Measurements from ENCODE around the gene GNAT2. TPM values are rescaled to one million over a fixed set of nuclear protein-coding genes. Genes with fewer than 3 reads are reported as not detected.

The GNAT2 gene
- total RNA-seq, 1 experiment from 2014 or later, result 0.52 TPM

GRCh38 chr1:109650609-109651008, 31.2 kb upstream of the GNAT2 start:
- intact Hi-C loops (cut with micrococcal nuclease; ENCODE audit: unreplicated experiment), result no loop called here
- Histone ChIP-seq H3F3A (ENCODE audit: insufficient read depth, low read depth) (peaks cover 12% of the 10 kb centered on the region; the same call in 1 of the 2 replicates), H3K27ac (0 out of 2 replicates have a peak overlapping the region, but pooled peaks have one; percentile 5), H3K27me3 (ENCODE audit: insufficient read depth, low read depth) (no peaks in the 10 kb centered on the region), H3K36me3 (ENCODE audit: low read depth) (no peaks in the 10 kb centered on the region), H4K20me1 (ENCODE audit: insufficient read depth) (no peaks in the 10 kb centered on the region), H3K79me2 (ENCODE audit: low read depth) (no peaks in the 10 kb centered on the region), H3K4me3 (no peak overlapping the region), H2AFZ (no peak overlapping the region), H3K4me2 (peak overlapping the region; percentile 41), H3K9me3 (ENCODE audit: insufficient read depth, low read depth) (peaks cover 3% of the 10 kb centered on the region; the same call in 1 of the 2 replicates), H3K4me1 (replicated peaks; ENCODE audit: insufficient read depth) (peaks cover 50% of the 10 kb centered on the region), H3K9me2 (ENCODE audit: insufficient read depth) (no peaks in the 10 kb centered on the region)
- no peak for TF ChIP-seq EZH2 (IDR thresholded peaks at IDR 0.05; ENCODE audit: low read depth)
- TF ChIP-seq CTCF (conservative IDR thresholded peaks at IDR 0.05), result no peak
- ChIA-PET CTCF (interaction anchor here (0.5 to 3.1 kb wide), 6 partner anchors 11 to 1083 kb away, joined by 3 to 20 read pairs (median 4); partner anchors contain the start of gene AHCYL1), POLR2A (ENCODE audit: unreplicated experiment) (interaction anchor here (0.6 kb wide), 1 partner anchor 167 kb away, joined by 3 read pairs; no protein-coding TSS in a partner anchor)
- peak in 1 of 2 experiments; percentile 72 for DNase-seq
- no TSS peak for BruUV-seq (replicated peaks)

DNA sequence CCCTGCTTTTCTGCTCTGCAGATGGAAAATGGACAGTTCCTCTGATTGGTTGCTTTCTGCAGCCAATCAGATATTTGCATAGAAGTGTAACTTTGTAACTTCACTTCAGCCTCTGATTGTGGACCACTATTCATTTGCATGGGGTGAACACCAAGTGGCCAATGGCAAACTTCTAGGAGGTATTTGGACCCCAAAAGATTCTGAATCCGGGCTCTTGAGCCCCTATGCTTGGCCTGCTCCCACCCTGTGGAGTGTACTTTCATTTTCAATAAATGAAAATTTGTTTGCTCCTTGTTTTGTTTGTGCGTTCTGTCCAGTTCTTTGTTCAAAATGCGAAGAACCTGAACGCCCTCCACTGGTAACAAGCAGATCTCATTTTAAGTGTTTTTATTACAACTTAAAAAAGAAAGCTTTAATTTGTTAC, 30.1 kb upstream of the GNAT2 start:
- BruUV-seq (replicated peaks), result no TSS peak
- Histone ChIP-seq H3K9me3 (ENCODE audit: insufficient read depth, low read depth) (no peaks in the 10 kb centered on the region; the same call in 1 of the 2 replicates), H3K4me3 (no peak overlapping the region), H2AFZ (no peak overlapping the region), H3F3A (ENCODE audit: insufficient read depth, low read depth) (peaks cover 12% of the 10 kb centered on the region; the same call in 1 of the 2 replicates), H3K79me2 (ENCODE audit: low read depth) (no peaks in the 10 kb centered on the region), H3K4me1 (replicated peaks; ENCODE audit: insufficient read depth) (peaks cover 41% of the 10 kb centered on the region), H3K27ac (no peak overlapping the region), H4K20me1 (ENCODE audit: insufficient read depth) (no peaks in the 10 kb centered on the region), H3K4me2 (no peak overlapping the region), H3K27me3 (ENCODE audit: insufficient read depth, low read depth) (no peaks in the 10 kb centered on the region), H3K36me3 (ENCODE audit: low read depth) (no peaks in the 10 kb centered on the region), H3K9me2 (ENCODE audit: insufficient read depth) (no peaks in the 10 kb centered on the region)
- intact Hi-C loops (cut with micrococcal nuclease; ENCODE audit: unreplicated experiment), result no loop called here
- DNase-seq, result peak in 1 of 2 experiments; percentile 26
- POLR2A ChIA-PET (ENCODE audit: unreplicated experiment), result interaction anchor here (0.5 kb wide), 1 partner anchor 335 kb away, joined by 3 read pairs; the partner anchor contains the start of gene AHCYL1
- TF ChIP-seq EZH2 (IDR thresholded peaks at IDR 0.05; ENCODE audit: low read depth) (no peak), CTCF (conservative IDR thresholded peaks at IDR 0.05) (no peak)
- CTCF ChIA-PET, result interaction anchor here (1.6 to 3.1 kb wide), 3 partner anchors 10 to 335 kb away, joined by 4 to 20 read pairs (median 13); partner anchors contain the start of gene AHCYL1

GRCh38 chr1:109644670-109645069, 25.3 kb upstream of the GNAT2 start:
- BruUV-seq (replicated peaks), result no TSS peak
- intact Hi-C loops (cut with micrococcal nuclease; ENCODE audit: unreplicated experiment), result loop anchor here (5.0 kb wide), 1 partner anchor 368 kb away; no protein-coding TSS in a partner anchor
- Histone ChIP-seq H3F3A (ENCODE audit: insufficient read depth, low read depth) (0 out of 2 replicates have a peak, but pooled peaks cover 3% of the 10 kb centered on the region), H3K79me2 (ENCODE audit: low read depth) (no peaks in the 10 kb centered on the region), H4K20me1 (ENCODE audit: insufficient read depth) (no peaks in the 10 kb centered on the region), H3K4me1 (replicated peaks; ENCODE audit: insufficient read depth) (peaks cover 10% of the 10 kb centered on the region), H3K36me3 (ENCODE audit: low read depth) (no peaks in the 10 kb centered on the region), H3K27ac (no peak overlapping the region), H3K27me3 (ENCODE audit: insufficient read depth, low read depth) (no peaks in the 10 kb centered on the region), H3K9me3 (ENCODE audit: insufficient read depth, low read depth) (no peaks in the 10 kb centered on the region), H3K4me3 (no peak overlapping the region), H3K9me2 (ENCODE audit: insufficient read depth) (no peaks in the 10 kb centered on the region), H3K4me2 (no peak overlapping the region), H2AFZ (no peak overlapping the region)
- no peak for TF ChIP-seq EZH2 (IDR thresholded peaks at IDR 0.05; ENCODE audit: low read depth)
- no peak for TF ChIP-seq CTCF (conservative IDR thresholded peaks at IDR 0.05)
- no peak for DNase-seq
- POLR2A ChIA-PET (ENCODE audit: unreplicated experiment), result no interaction called here
- CTCF ChIA-PET, result no interaction called here

Data from PC-9 (cell line).